Peyer's patch (tissue), 4 donors: ENCODE results near the gene HOXD9.

Source experiments
- POLR2A ChIP-seq, 2 donors: fragments of 450-650 bp; IDR thresholded peaks; one replicate each; pipeline ENCODE4 v1.5.1; 2017; ENCODE audit warnings: antibody characterized with exemption in 2 of 2, mild to moderate bottlenecking in 2 of 2, moderate library complexity in 2 of 2
- TF ChIP-seq, protein P1 (sequence below), 6 experiments: fragments of 450-650 bp in 4 of 6; fragments of 200-600 bp in 2 of 6; sonication (generic) in 1 of 6; IDR thresholded peaks; one replicate each; pipeline ENCODE4 v1.5.1; 2017 to 2019; ENCODE audit warnings: antibody characterized with exemption in 6 of 6, mild to moderate bottlenecking in 3 of 6, moderate library complexity in 1 of 6

DNA sequence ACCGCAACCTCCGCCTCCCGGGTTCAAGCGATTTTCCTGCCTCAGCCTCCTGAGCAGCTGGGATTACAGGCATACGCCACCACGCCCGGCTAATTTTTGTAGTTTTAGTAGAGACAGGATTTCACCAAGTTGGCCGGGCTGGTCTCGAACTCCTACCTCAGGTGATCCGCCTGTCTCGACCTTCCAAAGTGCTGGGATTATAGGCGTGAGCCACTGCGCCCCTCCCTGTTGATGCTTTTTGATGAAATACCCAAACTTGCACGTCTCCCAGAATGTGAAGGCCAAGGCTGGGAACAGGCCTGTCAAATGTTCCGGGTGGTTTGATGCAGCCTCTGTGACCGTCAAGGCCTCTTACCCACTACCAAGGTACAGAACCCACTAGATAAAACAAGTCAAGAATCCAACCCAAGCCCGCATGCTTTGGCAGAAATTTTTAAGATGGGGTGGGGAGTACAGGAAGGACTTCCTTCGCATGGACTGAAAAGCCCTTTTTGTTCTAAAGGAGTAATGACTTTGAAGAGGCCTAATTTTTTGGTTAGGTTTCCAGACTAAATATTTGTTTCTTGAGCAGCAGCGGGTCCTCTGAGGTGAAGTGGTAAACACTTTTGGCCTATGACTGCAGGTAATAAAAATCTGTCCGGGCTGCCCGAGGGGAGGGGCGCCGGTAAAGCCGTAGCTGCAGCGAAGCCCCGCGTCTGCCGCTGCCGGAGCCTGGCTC, 35.0 kb upstream of the HOXD9 start:
- TF ChIP-seq, protein P1, sequence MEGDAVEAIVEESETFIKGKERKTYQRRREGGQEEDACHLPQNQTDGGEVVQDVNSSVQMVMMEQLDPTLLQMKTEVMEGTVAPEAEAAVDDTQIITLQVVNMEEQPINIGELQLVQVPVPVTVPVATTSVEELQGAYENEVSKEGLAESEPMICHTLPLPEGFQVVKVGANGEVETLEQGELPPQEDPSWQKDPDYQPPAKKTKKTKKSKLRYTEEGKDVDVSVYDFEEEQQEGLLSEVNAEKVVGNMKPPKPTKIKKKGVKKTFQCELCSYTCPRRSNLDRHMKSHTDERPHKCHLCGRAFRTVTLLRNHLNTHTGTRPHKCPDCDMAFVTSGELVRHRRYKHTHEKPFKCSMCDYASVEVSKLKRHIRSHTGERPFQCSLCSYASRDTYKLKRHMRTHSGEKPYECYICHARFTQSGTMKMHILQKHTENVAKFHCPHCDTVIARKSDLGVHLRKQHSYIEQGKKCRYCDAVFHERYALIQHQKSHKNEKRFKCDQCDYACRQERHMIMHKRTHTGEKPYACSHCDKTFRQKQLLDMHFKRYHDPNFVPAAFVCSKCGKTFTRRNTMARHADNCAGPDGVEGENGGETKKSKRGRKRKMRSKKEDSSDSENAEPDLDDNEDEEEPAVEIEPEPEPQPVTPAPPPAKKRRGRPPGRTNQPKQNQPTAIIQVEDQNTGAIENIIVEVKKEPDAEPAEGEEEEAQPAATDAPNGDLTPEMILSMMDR (IDR thresholded peaks at IDR 0.05): no peak
- TF ChIP-seq POLR2A (IDR thresholded peaks at IDR 0.05): no peak
